ENCODE data around the gene ROBO1.
"Not testable (repeated sequence)": the region's sequence is repeated elsewhere in the genome, so short reads cannot be mapped to it uniquely, and the experiment has no call there.

The ROBO1 gene

DNA sequence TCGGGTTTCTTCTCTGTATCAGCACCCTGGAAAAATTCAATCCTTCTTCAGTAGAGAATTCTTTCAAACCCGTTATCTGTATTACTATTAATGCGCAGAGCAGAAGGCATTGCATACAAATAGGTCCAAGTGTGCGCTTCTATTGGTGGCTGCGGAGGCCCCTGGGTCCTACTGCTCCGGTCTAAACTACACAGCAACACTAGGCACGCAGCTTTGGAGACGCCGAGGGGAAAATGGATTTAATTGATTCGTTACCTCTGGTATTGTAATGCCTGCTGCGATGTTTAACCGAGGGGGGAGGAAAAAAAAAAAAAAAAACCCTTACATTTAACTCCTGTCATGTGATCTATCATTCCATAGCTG is at the start of gene ROBO1:
Gene ROBO1, minus strand, starts transcription at position 94 of the 363 bp plus-strand sequence.
- DNase-seq (ENCODE audit: low read depth) = no peak

DNA sequence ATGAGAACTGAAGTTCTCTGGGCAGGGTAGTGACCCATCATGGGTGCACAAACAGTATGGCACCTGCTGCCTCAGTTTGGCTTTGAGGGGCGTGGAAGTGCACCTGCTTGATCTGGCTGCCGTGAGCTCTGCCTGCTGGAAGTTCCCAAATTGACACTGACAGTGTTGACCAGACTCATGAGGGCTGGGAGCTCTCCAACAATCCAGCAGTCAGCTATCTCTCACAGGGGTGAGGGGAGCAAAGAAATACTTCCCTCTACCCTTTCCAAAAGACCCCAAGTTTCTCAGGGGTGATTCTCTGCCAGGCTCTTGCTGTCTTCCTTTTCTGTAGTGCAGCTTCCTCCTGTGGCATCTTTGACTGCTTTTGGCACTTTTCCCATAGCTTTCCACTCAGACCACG is 49.4 kb upstream of the ROBO1 start:
- DNase-seq (ENCODE audit: low read depth) = no peak

DNA sequence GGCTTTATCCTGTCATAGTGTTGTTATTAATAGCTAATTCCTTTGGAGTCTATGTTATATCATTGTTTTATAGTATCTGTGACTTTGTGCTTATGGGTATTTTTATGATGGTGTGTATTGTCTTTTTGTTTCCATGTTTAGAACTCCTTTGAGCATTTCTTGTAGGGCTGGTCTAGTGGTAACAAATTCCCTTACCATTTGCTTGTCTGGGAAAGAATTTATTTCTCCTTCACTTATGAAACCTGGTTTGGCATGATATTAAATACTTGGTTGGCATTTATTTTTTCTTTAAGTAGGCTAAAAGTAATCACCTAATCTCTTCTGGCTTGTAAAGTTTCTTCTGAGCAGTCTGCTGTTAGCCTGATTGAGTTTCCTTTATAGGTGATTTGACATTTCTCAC is 47.7 kb upstream of the ROBO1 start:
- DNase-seq (ENCODE audit: low read depth) = no peak

DNA sequence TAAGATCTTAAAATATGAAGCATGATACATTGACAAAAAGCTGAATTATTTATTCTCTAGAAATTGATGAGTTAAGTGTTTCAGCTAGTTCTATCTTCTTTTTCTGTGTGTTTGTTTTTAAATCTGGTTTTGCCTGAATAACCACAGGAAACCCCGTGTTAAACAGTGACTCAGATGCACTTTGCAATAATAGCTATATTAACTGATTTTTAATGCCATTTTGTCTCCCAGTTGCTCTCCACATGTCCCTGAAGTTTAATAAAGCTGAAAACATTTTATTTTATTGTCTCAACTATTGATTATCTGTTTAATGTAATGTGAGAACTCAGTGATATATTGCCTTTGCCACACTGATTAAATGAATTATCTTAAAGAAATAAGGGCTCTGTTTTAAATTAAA is 42.8 kb upstream of the ROBO1 start:
- no peak for DNase-seq (ENCODE audit: low read depth)

DNA sequence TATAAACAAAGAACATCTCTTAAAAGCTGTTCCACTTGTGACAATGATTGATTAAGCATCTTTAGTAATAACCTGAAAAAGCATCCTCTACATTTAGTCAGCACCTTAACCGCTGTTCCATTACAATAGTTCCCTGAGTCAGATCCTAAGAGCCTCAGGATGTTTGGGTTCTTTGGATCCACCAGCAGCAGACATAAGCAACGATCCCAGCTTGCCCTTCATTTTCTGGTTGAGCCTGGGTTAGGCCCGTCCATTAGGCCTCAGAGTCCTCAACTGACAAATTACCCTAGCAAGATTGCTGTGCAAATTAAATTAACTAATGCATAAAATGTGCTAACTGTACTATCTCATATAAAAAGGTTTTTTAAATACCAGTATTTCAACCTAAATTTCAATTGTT is 42.3 kb upstream of the ROBO1 start:
- DNase-seq (ENCODE audit: low read depth) = no peak

DNA sequence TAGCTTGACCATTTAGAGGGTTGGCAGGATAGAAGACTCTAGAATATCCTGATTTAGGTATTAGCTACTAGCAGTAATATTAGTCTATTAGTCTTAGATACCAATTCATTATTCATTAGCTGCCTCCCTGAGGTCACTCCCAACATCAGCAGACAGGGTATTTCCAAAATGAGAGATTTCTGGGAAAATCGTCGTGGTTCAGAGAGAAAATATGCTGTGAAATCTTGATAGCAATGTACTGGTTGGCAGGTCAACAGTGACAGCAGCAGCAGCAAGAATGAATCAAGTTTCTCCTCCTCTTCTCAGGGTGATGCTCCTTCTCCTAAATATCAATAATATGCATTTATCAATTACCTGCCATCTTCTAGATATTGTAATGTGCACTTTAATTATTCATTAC is 41.3 kb upstream of the ROBO1 start:
- no peak for DNase-seq (ENCODE audit: low read depth)

DNA sequence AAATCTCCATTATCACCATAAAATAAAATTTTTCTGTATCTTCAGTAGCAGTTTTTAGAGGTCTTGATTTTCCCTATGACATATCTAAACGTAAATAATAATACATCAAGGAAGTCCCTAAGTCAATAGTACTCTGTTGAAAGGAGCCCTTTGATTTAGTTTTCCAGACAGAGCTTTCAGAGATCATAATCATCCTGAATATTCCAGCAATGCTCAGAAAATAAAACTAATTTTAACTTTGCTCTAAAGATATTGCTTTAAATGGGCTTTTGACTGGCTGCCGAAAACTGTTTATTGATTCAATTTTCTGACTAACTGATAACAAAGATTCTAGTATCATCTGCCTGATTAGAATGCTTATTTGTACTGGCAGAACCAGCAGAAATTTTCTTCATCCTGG is 40.7 kb upstream of the ROBO1 start:
- no peak for DNase-seq (ENCODE audit: low read depth)

DNA sequence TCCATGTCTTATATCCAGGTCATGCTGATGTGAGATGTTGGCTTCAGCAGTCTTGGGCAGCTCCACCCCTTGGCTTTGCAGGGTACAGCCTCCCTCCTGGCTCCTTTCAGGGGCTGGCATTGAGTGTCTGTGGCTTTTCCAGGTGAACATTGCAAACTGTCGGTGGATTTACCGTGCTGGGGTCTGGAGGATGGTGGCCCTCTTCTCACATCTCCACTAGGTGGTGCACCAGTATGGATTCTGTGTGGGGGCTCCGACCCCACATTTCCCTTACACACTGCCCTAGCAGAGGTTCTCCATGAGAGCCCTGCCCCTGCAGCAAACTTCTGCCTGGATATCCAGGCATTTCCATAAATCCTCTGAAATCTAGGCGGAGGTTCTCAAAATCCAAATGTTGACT is 22.4 kb upstream of the ROBO1 start:
- not testable (repeated sequence) for DNase-seq (ENCODE audit: low read depth)

DNA sequence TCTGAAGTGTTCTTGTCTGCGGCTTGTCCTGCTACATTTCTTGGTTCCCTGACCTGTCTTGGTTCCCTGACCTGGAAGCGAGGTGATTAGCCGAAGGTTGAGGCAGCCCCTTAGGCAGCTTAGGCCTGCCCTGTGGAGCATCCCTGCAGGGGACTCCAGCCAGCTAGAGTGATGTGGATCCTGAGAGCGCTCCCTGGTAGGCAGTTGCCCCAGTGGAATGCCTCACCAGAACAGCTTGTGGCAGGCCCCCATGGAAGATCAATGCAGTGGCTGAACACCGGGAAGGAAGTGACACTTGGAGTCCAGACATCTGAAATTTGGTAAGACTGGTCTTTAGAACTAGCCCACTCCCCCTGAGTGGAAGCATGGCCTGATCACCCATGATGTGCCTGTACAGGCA is 5.5 kb upstream of the ROBO1 start:
- DNase-seq (ENCODE audit: low read depth) = no peak

DNA sequence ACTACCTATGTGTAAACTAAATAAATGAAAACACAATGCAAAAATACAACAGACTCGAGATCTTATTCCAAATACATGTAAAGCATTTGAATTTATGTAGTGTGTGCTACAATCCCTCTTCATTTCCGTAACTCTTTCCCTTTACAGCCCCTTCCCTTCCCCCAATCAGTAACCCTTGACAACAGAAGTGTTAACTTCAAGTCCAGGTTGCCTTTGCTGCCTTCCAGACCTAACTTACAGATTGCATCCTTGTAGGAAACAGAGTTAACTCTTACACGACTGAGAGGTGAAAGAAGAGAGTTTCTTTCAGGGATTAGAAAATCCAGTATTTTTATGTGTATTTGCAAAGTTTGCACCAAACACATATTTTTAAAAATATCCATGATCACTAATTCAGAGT is 1.4 kb upstream of the ROBO1 start:
- no peak for DNase-seq (ENCODE audit: low read depth)

DNA sequence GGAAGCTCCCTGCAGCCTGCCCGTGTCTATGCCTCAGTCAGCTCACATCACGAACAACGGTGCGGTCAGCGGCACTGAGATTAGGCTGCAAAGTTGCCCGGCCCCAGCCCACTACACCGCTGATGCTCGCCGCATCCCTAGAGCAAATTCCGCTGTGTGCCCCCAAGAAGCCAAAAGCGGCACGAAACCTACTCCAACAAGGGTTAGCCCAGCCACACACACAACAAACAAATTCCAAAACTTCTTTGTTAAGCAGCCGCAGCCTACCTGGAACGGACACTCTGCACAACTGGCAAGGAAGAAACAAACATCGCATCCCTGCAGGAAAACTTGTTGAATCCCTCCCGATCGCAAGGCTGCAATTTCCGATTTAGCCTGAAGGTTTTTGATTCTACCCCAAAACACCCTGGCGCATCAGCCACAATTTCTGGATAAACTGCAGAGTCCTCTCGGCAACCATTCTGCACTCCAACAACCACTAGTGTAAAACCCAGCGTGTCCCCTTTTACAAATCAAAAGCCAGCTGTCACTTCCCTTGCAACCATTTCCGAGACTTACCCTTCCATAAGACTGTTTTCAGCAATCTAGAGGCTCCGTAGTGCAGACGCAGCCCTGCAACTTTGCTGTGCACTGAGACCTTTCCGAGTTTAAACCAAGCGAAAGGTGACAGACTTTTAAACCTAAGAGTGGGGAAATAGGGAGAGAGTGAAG is 449 bp downstream of the ROBO1 start:
- no peak for DNase-seq (ENCODE audit: low read depth)

DNA sequence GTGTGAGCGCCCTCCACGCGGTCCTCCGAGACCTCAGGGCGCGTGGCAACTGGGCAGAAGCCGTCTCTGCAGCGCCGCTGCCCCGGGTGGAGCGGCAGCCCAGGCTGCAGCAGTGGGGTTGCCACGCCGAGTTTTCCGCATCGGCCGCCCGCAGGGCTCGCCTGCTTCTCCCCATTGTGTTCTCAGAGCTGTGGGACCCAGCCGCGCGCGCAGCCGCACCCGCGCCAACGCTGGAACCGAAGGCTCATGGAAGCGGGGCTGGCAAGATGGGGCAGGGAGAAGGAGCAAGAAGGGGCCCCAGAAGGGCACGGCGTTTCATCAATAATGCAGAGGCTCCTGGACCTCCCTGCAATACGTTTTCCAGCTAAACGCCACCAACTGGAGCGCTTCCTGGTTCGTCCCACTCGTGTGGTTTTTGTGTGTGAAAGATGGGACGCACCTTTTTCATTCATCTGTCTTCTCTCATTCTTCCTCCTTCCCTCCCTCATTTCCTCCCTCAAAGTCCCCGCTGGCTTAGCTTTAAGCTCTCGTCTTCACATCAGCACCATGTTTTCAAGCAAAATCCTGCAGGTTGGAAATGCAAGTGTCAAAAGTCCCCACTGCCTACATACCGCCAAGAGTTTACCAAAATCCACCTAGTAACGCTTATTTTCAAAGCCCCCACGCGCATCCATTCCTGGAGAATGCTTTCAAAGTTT is 1.2 kb downstream of the ROBO1 start:
- no peak for DNase-seq (ENCODE audit: low read depth)

DNA sequence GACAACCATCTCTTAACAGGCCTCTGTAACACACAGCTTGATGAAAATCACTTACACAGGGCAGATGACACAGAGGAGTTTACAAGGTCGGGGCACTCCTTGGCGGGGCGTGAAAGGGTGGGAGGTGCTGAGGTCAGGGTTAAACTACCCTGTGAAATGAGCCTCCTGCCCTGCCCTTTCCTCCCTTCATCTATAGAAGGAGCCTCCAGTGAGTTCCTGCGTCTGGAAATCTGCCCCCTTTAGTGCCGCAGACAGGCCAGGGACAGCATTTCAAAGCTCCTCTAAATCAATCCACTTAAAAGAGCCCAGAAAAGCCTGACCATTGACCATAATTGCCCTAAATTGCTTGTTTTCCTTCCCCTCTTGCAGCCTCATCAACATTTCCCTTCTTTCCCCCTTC is 1.9 kb downstream of the ROBO1 start:
- DNase-seq (ENCODE audit: low read depth) = no peak

DNA sequence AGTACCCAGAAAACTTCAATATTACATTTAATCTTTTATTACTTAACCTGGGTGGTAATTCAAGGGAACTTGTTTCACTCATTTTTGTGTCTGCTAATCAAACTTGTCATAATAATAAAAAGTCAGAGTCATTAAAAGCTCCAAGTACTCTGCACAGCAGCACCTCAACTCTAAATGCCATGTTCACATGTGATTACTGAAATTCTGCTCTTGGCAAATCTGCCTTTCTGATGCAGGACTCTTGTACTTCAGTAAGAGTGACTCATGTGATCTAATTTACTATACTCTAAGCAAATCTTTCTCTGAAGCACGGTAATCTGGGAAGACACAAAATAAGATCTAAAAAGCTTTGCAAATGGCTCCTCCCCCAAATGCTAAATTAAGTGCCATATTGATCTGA is 6.4 kb downstream of the ROBO1 start:
- no peak for DNase-seq (ENCODE audit: low read depth)

DNA sequence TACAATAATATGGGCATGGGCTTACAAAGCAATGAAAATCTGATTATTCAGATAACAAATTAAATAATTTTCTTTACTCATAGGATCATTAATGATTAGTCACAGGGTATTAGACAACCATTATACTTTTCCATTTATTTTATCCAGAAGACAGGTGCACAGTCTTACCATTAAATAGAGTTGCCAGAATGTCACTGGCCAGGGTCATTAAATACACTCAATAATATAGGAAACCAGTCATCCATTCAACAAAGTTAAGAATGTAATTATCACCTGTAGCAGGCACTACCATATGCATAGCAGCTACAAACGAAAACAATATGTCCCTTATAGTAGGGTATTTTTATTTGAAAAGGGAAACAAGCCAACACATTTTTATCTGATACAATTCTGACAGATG is 16.1 kb downstream of the ROBO1 start:
- DNase-seq (ENCODE audit: low read depth) = no peak

DNA sequence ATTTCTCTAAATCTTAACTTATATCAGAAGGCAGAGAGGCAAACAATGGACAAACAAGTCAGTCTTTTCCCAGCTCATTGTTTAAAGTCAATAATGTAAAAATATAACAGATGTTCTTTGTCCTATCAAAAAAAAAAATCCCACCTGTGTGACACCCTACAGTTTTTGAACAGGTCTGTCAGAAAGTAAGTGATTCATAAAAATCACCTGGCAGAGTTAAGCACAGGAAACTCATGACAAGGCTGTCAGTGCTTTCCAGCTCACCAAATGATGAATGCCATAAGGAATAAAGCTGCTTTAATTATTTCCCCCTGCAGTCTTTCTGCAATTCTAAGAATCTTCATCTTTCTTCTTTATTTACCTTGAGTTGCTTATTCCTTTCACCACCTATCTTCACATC is 30.3 kb downstream of the ROBO1 start:
- no peak for DNase-seq (ENCODE audit: low read depth)

DNA sequence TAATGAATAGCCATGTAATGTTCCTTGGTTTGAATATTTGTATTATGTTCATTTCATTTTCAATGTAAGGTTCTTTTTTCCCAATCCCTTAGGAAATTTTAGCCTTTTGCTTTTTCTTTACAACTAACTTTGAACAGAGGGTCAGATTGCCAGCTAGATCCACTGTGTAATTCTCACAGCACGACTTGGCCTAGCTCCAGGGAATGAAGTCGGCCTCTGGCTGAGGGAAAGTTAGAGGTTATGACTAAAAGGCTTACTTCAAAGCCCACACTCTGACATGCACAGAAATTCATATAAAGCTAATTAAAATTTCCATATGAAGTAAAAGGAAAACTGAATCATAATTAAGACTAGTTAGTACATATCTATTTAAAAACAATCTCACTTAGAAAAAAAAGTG is 38.7 kb downstream of the ROBO1 start:
- no peak for DNase-seq (ENCODE audit: low read depth)

DNA sequence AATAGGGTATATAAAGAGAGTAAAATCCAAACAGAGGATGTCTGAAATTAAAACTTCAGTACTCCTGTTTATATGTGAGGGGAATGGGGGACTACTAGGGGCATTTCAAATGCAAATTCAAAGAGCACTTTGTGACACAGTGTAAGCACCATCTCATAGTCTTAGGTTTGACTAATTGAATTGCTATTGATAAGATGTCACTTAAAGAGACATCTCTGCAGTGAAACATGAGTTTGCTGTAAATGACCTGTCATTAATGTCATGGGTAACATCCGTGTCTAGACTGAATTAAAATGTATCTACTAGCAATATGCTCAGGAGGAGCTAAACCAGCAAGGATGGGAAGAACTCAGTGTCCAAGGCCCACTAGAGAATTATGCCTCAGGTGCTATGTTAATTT is 41.0 kb downstream of the ROBO1 start:
- no peak for DNase-seq (ENCODE audit: low read depth)

DNA sequence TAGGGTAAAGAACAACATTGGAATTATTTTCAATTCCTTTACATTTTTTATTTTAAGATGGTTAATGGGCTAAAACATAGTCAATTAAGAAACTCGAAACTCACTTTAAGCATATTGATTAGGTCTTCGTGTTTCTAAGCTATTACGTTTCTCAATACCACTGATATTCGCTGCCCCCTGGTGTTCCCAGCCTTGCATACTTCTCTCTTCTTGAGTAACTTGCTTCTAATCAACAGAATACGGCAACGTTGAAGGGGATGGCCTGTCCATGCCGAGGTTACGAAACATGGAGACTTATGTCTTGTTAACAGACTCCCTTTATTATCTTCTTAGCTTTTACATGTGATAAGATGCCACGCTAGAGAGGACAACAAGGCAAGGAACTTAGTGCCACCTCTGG is 43.6 kb downstream of the ROBO1 start:
- no peak for DNase-seq (ENCODE audit: low read depth)

DNA sequence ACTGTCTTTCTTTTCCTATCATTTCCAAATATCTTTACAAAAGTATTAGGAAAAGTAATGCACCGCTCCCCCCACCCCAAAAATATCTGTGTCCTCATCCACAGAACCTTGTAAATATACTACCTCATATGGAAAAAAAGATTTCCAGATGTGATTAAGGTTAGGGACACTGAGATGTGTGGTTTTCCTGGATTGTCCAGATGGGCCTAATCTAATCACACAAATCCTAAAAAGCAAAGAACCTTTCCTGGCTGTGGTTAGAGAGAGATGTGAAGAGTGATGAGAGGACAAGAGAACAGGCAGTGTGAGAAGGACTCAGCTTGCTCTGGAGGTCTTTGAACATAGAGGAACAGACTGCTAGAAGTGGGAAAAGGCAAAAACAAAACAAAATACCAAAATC is 77.7 kb downstream of the ROBO1 start:
- no peak for DNase-seq (ENCODE audit: low read depth)

DNA sequence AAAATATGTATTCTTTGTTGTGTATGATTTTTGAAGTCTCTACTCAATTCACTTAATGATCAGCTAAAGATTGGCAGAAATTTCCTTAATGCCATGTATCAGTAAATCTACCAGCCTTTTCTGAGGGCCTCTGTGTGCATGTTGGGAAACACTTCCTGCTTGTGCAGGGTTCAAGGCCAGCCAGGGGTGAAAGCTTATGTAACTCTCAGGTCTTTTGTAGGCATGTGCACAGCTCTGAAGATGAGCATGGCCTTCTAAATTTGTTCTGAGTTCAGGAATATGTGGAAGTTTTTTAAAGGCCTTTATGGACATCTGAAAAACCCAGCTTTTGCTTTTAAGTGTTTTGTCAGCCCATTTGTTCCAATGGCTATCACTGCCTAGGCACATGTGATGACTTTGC is 82.7 kb downstream of the ROBO1 start:
- no peak for DNase-seq (ENCODE audit: low read depth)

DNA sequence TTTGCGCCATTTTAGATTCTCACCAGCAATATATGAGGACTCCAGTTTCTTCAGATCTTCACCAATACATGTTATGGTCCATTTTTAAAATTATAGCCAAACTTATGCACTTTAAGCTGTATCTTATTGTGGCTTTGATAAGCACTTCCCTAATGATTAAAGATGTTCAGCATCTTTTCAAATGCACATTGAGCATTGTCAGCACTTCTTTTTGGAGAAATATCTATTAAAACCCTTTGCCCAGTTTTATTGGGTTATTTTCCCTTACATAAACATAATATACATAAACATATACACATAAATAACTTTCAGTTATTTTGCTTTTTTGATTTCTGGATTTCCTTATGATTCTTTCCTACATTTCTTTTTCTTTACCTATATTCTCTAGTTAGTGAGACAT is 83.8 kb downstream of the ROBO1 start:
- DNase-seq (ENCODE audit: low read depth) = no peak

DNA sequence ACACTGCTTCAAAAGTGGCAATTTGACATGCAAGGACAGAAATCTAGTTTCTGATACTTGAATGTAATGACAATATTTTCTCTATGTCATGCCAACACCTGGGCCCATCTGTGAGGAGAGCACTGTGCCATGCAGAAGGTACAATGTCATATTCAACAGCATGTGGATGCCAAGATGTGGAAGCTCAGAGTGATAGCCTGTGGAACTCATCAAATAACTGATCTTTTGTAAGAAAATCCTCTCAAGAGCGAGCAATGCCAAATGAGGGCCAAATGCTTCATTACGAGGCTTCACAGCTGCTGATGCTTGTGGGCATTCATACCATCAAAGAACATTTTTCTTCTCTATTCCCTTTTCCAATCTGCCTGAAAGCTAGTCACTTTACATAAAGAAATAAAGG is 95.1 kb downstream of the ROBO1 start:
- DNase-seq (ENCODE audit: low read depth) = no peak

DNA sequence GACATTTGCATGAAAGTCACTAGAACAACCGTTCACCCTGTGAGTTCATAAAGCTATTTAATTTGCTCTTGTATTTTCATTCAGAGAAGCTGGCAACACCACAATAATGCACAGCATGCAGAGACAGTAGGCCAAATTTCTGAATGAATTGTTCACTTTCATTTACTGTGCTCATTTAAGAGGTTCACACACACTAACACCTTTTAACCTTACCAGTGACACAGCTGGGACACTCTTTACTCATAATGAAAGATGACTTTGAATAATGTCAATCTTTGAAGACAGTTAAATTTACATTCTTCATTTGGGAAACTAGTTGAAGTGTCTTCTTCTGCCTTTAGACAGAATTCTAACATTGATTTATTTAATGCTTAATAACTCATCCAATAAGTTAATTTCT is 95.7 kb downstream of the ROBO1 start:
- DNase-seq (ENCODE audit: low read depth) = no peak
